B cell (primary cell): ENCODE results near the gene DNAJC6. TPM values are rescaled to one million over a fixed set of nuclear protein-coding genes. Genes with fewer than 3 reads are reported as not detected.

ENCODE experiments used
- ATAC-seq: fragments of 200-7000 bp; cut with Tn5 transposase; one replicate; pipeline ENCODE4 v1.10.0; 2021; ENCODE audit warnings: low read depth, mild to moderate bottlenecking, moderate number of reproducible peaks, moderate library complexity
- CTCF ChIA-PET: fragments of 350-600 bp; sonication (Branson Sonifier 250); formaldehyde crosslinking; loops from one replicate; lab custom pipeline; 2021; ENCODE audit warnings: antibody characterized with exemption, inconsistent platforms; lab: Charles Lee
- POLR2A ChIA-PET: fragments of 350-600 bp; sonication (Branson Sonifier 250); formaldehyde crosslinking; loops from one replicate; lab custom pipeline; 2021; ENCODE audit warnings: antibody characterized with exemption; lab: Charles Lee
- DNase-seq: peaks from one replicate; pipeline ENCODE4 v3.0.0; 2013
- H2AFZ ChIP-seq: 2 replicates; pipeline ENCODE4 v1.6.1; 2012; ENCODE audit warnings: mild to moderate bottlenecking, low read depth, low read length; ENCODE audit not compliant: insufficient read depth, poor library complexity, severe bottlenecking
- H3K27ac ChIP-seq, 2 donors: 1 replicate in 1 of 2; 2 replicates in 1 of 2; pipeline ENCODE4 v1.5.1; 2012 to 2013; ENCODE audit warnings: low read length in 2 of 2, mild to moderate bottlenecking in 2 of 2, moderate library complexity in 1 of 2
- H3K27me3 ChIP-seq, 4 experiments: fragments of 200-600 bp in 1 of 4; sonication (generic) in 1 of 4; replicated peaks in 1 of 4; 1 replicate in 2 of 4; 2 replicates in 2 of 4; pipeline versions ENCODE4 v1.6.1 to v1.7.0; 2013 to 2016; ENCODE audit warnings: low read length in 3 of 4, mild to moderate bottlenecking in 2 of 4, mixed read lengths in 1 of 4, moderate library complexity in 1 of 4; ENCODE audit not compliant: insufficient read depth in 4 of 4, control insufficient read depth in 3 of 4; ENCODE audit errors: control extremely low read depth in 1 of 4
- H3K36me3 ChIP-seq, 2 experiments: replicated peaks in 1 of 2; 1 replicate in 1 of 2; 2 replicates in 1 of 2; pipeline versions ENCODE4 v1.6.1 to v1.7.1; 2013; ENCODE audit warnings: low read length in 1 of 2; ENCODE audit not compliant: insufficient read depth in 2 of 2, control insufficient read depth in 1 of 2; ENCODE audit errors: control extremely low read depth in 1 of 2, extremely low read depth in 1 of 2
- H3K4me1 ChIP-seq, 2 donors: fragments of 200-600 bp in 1 of 2; sonication (generic) in 1 of 2; 1 replicate in 1 of 2; 2 replicates in 1 of 2; pipeline versions ENCODE4 v1.5.1 to v1.6.1; 2013 to 2017; ENCODE audit warnings: low read length in 2 of 2; ENCODE audit not compliant: control insufficient read depth in 2 of 2, insufficient read depth in 2 of 2
- H3K4me2 ChIP-seq: replicated peaks from 2 replicates; pipeline ENCODE3; 2012; ENCODE audit warnings: mild to moderate bottlenecking, low read depth, low read length; ENCODE audit not compliant: poor library complexity, severe bottlenecking
- H3K4me3 ChIP-seq, 5 experiments: fragments of 200-600 bp in 1 of 5; sonication (generic) in 1 of 5; 1 replicate in 3 of 5; 2 replicates in 2 of 5; pipeline versions ENCODE4 v1.5.1 to v1.7.0; 2011 to 2016; ENCODE audit warnings: low read length in 4 of 5, mild to moderate bottlenecking in 4 of 5, low read depth in 2 of 5, control low read depth in 1 of 5, moderate library complexity in 1 of 5; ENCODE audit not compliant: insufficient read depth in 1 of 5; ENCODE audit errors: control extremely low read depth in 1 of 5, extremely low read depth in 1 of 5
- H3K79me2 ChIP-seq: fragments of 200-600 bp; sonication (generic); one replicate; pipeline ENCODE4 v1.6.0; 2016; ENCODE audit warnings: low read length; ENCODE audit not compliant: control insufficient read depth, insufficient read depth
- H3K9ac ChIP-seq: fragments of 200-600 bp; sonication (generic); 2 replicates; pipeline ENCODE4 v1.6.1; 2017; ENCODE audit warnings: mild to moderate bottlenecking, low read length, moderate library complexity
- H3K9me3 ChIP-seq, 3 donors: one replicate each; pipeline versions ENCODE4 v1.6.1 to v1.7.1; 2013; ENCODE audit warnings: low read length in 2 of 3; ENCODE audit not compliant: control insufficient read depth in 2 of 3, insufficient read depth in 1 of 3; ENCODE audit errors: control extremely low read depth in 1 of 3
- H4K20me1 ChIP-seq: 2 replicates; pipeline ENCODE4 v1.6.0; 2012; ENCODE audit warnings: mild to moderate bottlenecking, low read length; ENCODE audit not compliant: insufficient read depth, control insufficient read depth, poor library complexity, severe bottlenecking
- H3K27ac Mint-ChIP-seq: one replicate; pipeline ENCODE4 v1.8.0; 2021; ENCODE audit warnings: mixed read lengths
- H3K27me3 Mint-ChIP-seq: one replicate; pipeline ENCODE4 v1.8.0; 2021; ENCODE audit warnings: mixed read lengths
- H3K4me1 Mint-ChIP-seq: one replicate; pipeline ENCODE4 v1.8.0; 2021; ENCODE audit warnings: mixed read lengths
- H3K4me3 Mint-ChIP-seq: one replicate; pipeline ENCODE4 v1.8.0; 2021; ENCODE audit warnings: mixed read lengths
- H3K9me3 Mint-ChIP-seq: one replicate; pipeline ENCODE4 v1.8.0; 2022; ENCODE audit warnings: mixed read lengths; ENCODE audit not compliant: insufficient read depth
- CTCF ChIP-seq: fragments of 200-600 bp; IDR thresholded peaks from one replicate; pipeline ENCODE4 v1.8.0; 2022; ENCODE audit warnings: antibody characterized with exemption, mild to moderate bottlenecking
- EZH2 ChIP-seq: IDR thresholded peaks from 2 replicates; pipeline ENCODE4 v1.6.1; 2012; ENCODE audit warnings: borderline replicate concordance, low read depth, mild to moderate bottlenecking, moderate library complexity, low read length; ENCODE audit not compliant: insufficient read depth, poor library complexity, severe bottlenecking
- WGBS: methylation state at CpG from one replicate; pipeline ENCODE4 v1.1.5; 2013; ENCODE audit warnings: missing lambda C conversion rate; ENCODE audit not compliant: insufficient coverage; 5-methylcytosine and 5-hydroxymethylcytosine counted together
- intact Hi-C: fragments of 100-400 bp; cut with micrococcal nuclease; formaldehyde crosslinking; loops from one replicate; pipeline ENCODE4 v1.10.0; 2022
- polyA plus RNA-seq: library from polyadenylated mRNA; depleted of rRNA; stranded (reverse); fragments of >200 nt; gene quantifications from 2 replicates; pipeline ENCODE4 v1.2.3, GENCODE V29; 2012
- total RNA-seq, 2 donors: library from RNA; stranded (reverse); fragments of 120-200 nt in 1 of 2; gene quantifications; 1 replicate in 1 of 2; 2 replicates in 1 of 2; pipeline versions ENCODE4 v1.2.3 to v1.2.4, GENCODE V29; 2013 to 2022

Gene DNAJC6
- total and polyA plus RNA-seq, 2 donors (not counting 1 experiment from before 2014, with no cell fraction given), result 0.12 to 0.69 TPM

GRCh38 chr1:65363484-65363883 lies 54.1 kb downstream of the DNAJC6 start:
- Mint-ChIP-seq H3K4me3 (no peak overlapping the region), H3K27ac (no peak overlapping the region), H3K9me3 (no peaks in the 10 kb centered on the region), H3K27me3 (peaks cover 8% of the 10 kb centered on the region), H3K4me1 (no peaks in the 10 kb centered on the region)
- POLR2A ChIA-PET, result no interaction called here
- no peaks in the 10 kb centered on the region for H3K79me2 ChIP-seq
- intact Hi-C loops, result no loop called here
- WGBS, result 100% methylated on average over 1 of the region's 2 CpGs
- TF ChIP-seq CTCF (no peak), EZH2 (no peak)
- H3K4me1 ChIP-seq, result no peaks in the 10 kb centered on the region
- ATAC-seq, result no peak
- H3K27me3 ChIP-seq, result no peaks in the 10 kb centered on the region
- no peak overlapping the region for H3K27ac ChIP-seq
- no peak overlapping the region for H3K4me2 ChIP-seq
- no peak overlapping the region for H2AFZ ChIP-seq
- DNase-seq, result no peak
- CTCF ChIA-PET, result no interaction called here
- H3K9me3 ChIP-seq, result no peaks in the 10 kb centered on the region
- H3K4me3 ChIP-seq, result no peak overlapping the region
- H3K9ac ChIP-seq, result no peak overlapping the region
- H4K20me1 ChIP-seq, result no peaks in the 10 kb centered on the region
- no peaks in the 10 kb centered on the region for H3K36me3 ChIP-seq

DNA sequence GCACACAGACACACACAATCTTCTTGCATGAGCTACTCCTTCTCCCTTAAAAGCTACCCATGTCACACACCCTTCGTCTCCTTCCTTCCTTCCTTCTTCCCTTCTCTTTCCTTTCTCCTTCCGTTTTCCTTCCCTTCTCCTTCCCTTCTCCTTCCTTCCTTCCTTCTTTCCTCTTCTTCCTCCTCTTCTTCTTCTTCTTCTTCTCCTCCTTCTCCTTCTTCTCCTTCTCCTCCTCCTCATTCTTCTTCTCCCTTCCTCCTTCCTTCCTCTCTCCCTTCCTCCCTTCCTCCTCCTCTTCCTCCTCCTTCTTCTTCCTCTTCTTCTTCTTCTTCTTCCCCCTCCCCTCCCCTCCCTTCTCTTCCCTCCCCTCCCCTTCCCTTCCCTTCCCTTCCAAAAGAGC lies 59.1 kb downstream of the DNAJC6 start:
- no peak overlapping the region for H3K9ac ChIP-seq
- no peak overlapping the region for H3K27ac Mint-ChIP-seq
- POLR2A ChIA-PET, result no interaction called here
- H3K4me2 ChIP-seq, result no peak overlapping the region
- H3K4me3 ChIP-seq, result no peak overlapping the region
- H3K9me3 Mint-ChIP-seq, result no peaks in the 10 kb centered on the region
- H3K4me3 Mint-ChIP-seq, result no peak overlapping the region
- no peak overlapping the region for H3K27ac ChIP-seq
- peaks cover 4% of the 10 kb centered on the region for H3K27me3 Mint-ChIP-seq
- TF ChIP-seq EZH2, result no peak
- no peak for TF ChIP-seq CTCF
- ATAC-seq (no peak), DNase-seq (no peak)
- WGBS, result 90% methylated on average over 2 of the region's 2 CpGs
- H3K4me1 ChIP-seq, result no peaks in the 10 kb centered on the region
- intact Hi-C loops, result no loop called here
- CTCF ChIA-PET, result no interaction called here
- H3K27me3 ChIP-seq, result no peaks in the 10 kb centered on the region
- no peaks in the 10 kb centered on the region for H3K36me3 ChIP-seq
- H3K79me2 ChIP-seq, result no peaks in the 10 kb centered on the region
- H3K9me3 ChIP-seq, result no peaks in the 10 kb centered on the region
- no peaks in the 10 kb centered on the region for H3K4me1 Mint-ChIP-seq
- H2AFZ ChIP-seq, result no peak overlapping the region
- no peaks in the 10 kb centered on the region for H4K20me1 ChIP-seq
